HCT116 (cell line): ENCODE results near the gene CDH23. TPM values are rescaled to one million over a fixed set of nuclear protein-coding genes. Genes with fewer than 3 reads are reported as not detected.

Experiments
- ATAC-seq: fragments of 200-7000 bp; cut with Tn5 transposase; 2 replicates; pipeline ENCODE4 v1.9.1; 2020; ENCODE audit warnings: mild to moderate bottlenecking, moderate library complexity
- BruUV-seq: library from RNA; stranded (reverse); fragments of 400-500 nt; replicated peaks from 2 replicates; lab custom pipeline; 2021; lab: Mats Ljungman, UMichigan
- CTCF ChIA-PET: fragments of 300-600 bp; sonication (Branson Sonifier 250); formaldehyde crosslinking; loops from one replicate; lab custom pipeline; 2021; ENCODE audit warnings: antibody characterized with exemption; lab: Charles Lee
- POLR2A ChIA-PET: fragments of 300-600, 350-600 bp; sonication (Branson Sonifier 250); formaldehyde crosslinking; loops from one replicate; lab custom pipeline; 2021; ENCODE audit warnings: antibody characterized with exemption; lab: Charles Lee
- RAD21 ChIA-PET, 2 experiments: fragments of 300-600 bp; sonication (Branson Sonifier 250); formaldehyde crosslinking; loops; one replicate each; lab custom pipeline; 2023; ENCODE audit warnings: low total read pairs in 2 of 2; ENCODE audit not compliant: uncharacterized antibody in 2 of 2, unreplicated experiment in 2 of 2, low non-redundant PET in 1 of 2; lab: Charles Lee
- DNase-seq: peaks from one replicate; pipeline ENCODE4 v3.0.0-alpha.2; 2010; ENCODE audit warnings: low read depth, low spot score
- H2AFZ ChIP-seq: fragments of 200-600 bp; shearing (Covaris generic), sonication (generic); 2 replicates; pipeline ENCODE4 v1.6.1; 2017; ENCODE audit warnings: low read depth, mixed run types, mixed read lengths, antibody characterized with exemption, low read length; ENCODE audit not compliant: poor library complexity, severe bottlenecking
- H3K27ac ChIP-seq: 2 replicates; pipeline ENCODE4 v1.5.1; 2012; ENCODE audit warnings: low read depth, low read length
- H3K27me3 ChIP-seq: fragments of 200-600 bp; sonication (generic); 2 replicates; pipeline ENCODE4 v1.6.1; 2016; ENCODE audit warnings: mixed run types, low read length, mixed read lengths; ENCODE audit not compliant: insufficient read depth
- H3K36me3 ChIP-seq, 2 experiments: fragments of 200-500 bp in 1 of 2; fragments of 200-600 bp in 1 of 2; sonication (Bioruptor generic) in 1 of 2; sonication (generic) in 1 of 2; 2 replicates each; pipeline versions ENCODE4 v1.5.1 to v1.6.1; 2014 to 2016; ENCODE audit warnings: low read length in 2 of 2, inconsistent platforms in 1 of 2, mixed read lengths in 1 of 2, mixed run types in 1 of 2; ENCODE audit not compliant: insufficient read depth in 2 of 2, control insufficient read depth in 1 of 2
- H3K4me1 ChIP-seq, 2 experiments: fragments of 200-600 bp in 1 of 2; sonication (generic) in 1 of 2; 2 replicates each; pipeline versions ENCODE4 v1.5.1 to v1.6.1; 2012 to 2017; ENCODE audit warnings: low read length in 2 of 2, inconsistent platforms in 1 of 2, mild to moderate bottlenecking in 1 of 2, mixed read lengths in 1 of 2, mixed run types in 1 of 2, moderate library complexity in 1 of 2; ENCODE audit not compliant: insufficient read depth in 2 of 2, control insufficient read depth in 1 of 2
- H3K4me2 ChIP-seq: fragments of 200-600 bp; sonication (generic); 2 replicates; pipeline ENCODE4 v1.6.1; 2017; ENCODE audit warnings: mixed run types, low read length, mixed read lengths
- H3K4me3 ChIP-seq, 2 experiments: fragments of 200-600 bp in 1 of 2; sonication (generic) in 1 of 2; replicated peaks in 1 of 2; 2 replicates each; pipeline ENCODE4 v1.5.1; 2011 to 2016; ENCODE audit warnings: low read length in 2 of 2, control low read depth in 1 of 2, low read depth in 1 of 2, mild to moderate bottlenecking in 1 of 2, mixed read lengths in 1 of 2, mixed run types in 1 of 2
- H3K79me2 ChIP-seq: fragments of 200-600 bp; sonication (generic); 2 replicates; pipeline ENCODE4 v1.6.1; 2017; ENCODE audit warnings: mild to moderate bottlenecking, mixed run types, low read length, moderate library complexity, mixed read lengths; ENCODE audit not compliant: insufficient read depth
- H3K9ac ChIP-seq: fragments of 200-600 bp; sonication (generic); 2 replicates; pipeline ENCODE4 v1.6.1; 2016; ENCODE audit warnings: low read length, mixed read lengths
- H3K9me2 ChIP-seq: fragments of 200-600 bp; sonication (generic), shearing (Covaris generic); 2 replicates; pipeline ENCODE4 v1.6.1; 2017; ENCODE audit warnings: mixed run types, mild to moderate bottlenecking, moderate library complexity; ENCODE audit not compliant: insufficient read depth
- H3K9me3 ChIP-seq, 2 experiments: fragments of 200-500 bp in 1 of 2; fragments of 200-600 bp in 1 of 2; sonication (Bioruptor generic) in 1 of 2; sonication (generic) in 1 of 2; 2 replicates each; pipeline ENCODE4 v1.6.1; 2014 to 2017; ENCODE audit warnings: low read length in 2 of 2, mixed read lengths in 2 of 2, inconsistent platforms in 1 of 2, low read depth in 1 of 2, mild to moderate bottlenecking in 1 of 2, mixed run types in 1 of 2, moderate library complexity in 1 of 2; ENCODE audit not compliant: control insufficient read depth in 1 of 2, insufficient read depth in 1 of 2
- H4K20me1 ChIP-seq: fragments of 200-600 bp; sonication (generic), shearing (Covaris generic); 2 replicates; pipeline ENCODE4 v1.6.1; 2017; ENCODE audit warnings: mixed run types, mild to moderate bottlenecking, moderate library complexity; ENCODE audit not compliant: insufficient read depth
- EGR1 ChIP-seq: IDR thresholded peaks from 2 replicates; pipeline ENCODE4 v1.6.1; 2012; ENCODE audit warnings: low read depth
- ELF1 ChIP-seq: IDR thresholded peaks from 2 replicates; pipeline ENCODE4 v1.6.1; 2012; ENCODE audit warnings: low read depth, borderline replicate concordance
- EZH2 ChIP-seq: fragments of 200-600 bp; sonication (generic); IDR thresholded peaks from 2 replicates; pipeline ENCODE4 v1.6.1; 2017; ENCODE audit warnings: antibody characterized with exemption, mixed run types
- EZH2phosphoT487 ChIP-seq: fragments of 200-600 bp; IDR thresholded peaks from 2 replicates; pipeline ENCODE4 v1.6.1; 2018; ENCODE audit warnings: antibody characterized with exemption, borderline replicate concordance
- POLR2AphosphoS5 ChIP-seq: IDR thresholded peaks from 2 replicates; pipeline ENCODE4 v1.6.1; 2011; ENCODE audit warnings: mild to moderate bottlenecking, low read depth, low read length, moderate library complexity
- SIN3A ChIP-seq: IDR thresholded peaks from 2 replicates; pipeline ENCODE4 v1.6.1; 2012; ENCODE audit warnings: low read depth
- SP1 ChIP-seq: IDR thresholded peaks from 2 replicates; pipeline ENCODE4 v1.6.1; 2012; ENCODE audit warnings: low read depth
- YY1 ChIP-seq: IDR thresholded peaks from 2 replicates; pipeline ENCODE4 v1.6.1; 2011; ENCODE audit warnings: low read length, low read depth, moderate library complexity, mild to moderate bottlenecking; ENCODE audit not compliant: insufficient replicate concordance; ENCODE audit errors: extremely low read depth
- ZFX ChIP-seq: fragments of 450-650 bp; IDR thresholded peaks from 2 replicates; pipeline ENCODE4 v1.6.1; 2017
- intact Hi-C: fragments of 100-400 bp; cut with micrococcal nuclease; formaldehyde crosslinking; loops from 2 replicates; pipeline ENCODE4 v1.10.0; 2022
- total RNA-seq: library from RNA; stranded (reverse); gene quantifications from one replicate; pipeline ENCODE4 v1.2.1, GENCODE V29; 2021; ENCODE audit not compliant: unreplicated experiment
- TF ChIP-seq, protein P1 (sequence below): IDR thresholded peaks from 2 replicates; pipeline ENCODE4 v1.6.1; 2011; ENCODE audit warnings: mild to moderate bottlenecking, low read length, moderate library complexity; ENCODE audit not compliant: insufficient replicate concordance; ENCODE audit errors: extremely low read depth
- TF ChIP-seq, protein P2 (sequence below): IDR thresholded peaks from 2 replicates; pipeline ENCODE4 v1.6.1; 2012; ENCODE audit warnings: low read depth

The CDH23 gene
- total RNA-seq, 1 experiment from 2014 or later: not detected

DNA sequence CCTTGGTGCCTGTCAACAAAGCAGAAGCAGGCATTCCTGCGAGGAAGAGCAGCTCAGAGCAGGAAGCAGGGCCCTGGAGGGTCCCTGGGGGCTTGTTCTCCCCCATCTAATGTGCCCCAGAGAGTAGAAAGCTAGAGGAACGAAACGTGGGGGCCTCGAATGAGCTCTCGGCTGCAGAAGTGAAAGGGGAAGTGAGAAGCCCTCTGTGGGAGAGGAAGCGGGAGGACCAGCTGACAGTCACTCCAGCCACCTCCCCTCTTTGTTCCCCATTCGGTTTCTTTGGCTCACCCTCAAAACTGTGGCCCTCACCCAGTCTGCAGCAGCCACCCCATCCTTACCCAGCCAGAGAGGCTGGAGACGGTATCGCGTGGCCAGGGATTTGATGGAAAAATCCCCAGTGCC lies 297.8 kb downstream of the CDH23 start:
- intact Hi-C loops: no loop called here
- CTCF ChIA-PET: interaction anchor here (4.7 kb wide), 1 partner anchor 311 kb away, joined by 32 read pairs; no protein-coding TSS in a partner anchor
- DNase-seq: no peak

More for the DNA sequence above, 297.8 kb downstream of the CDH23 start:
- Histone ChIP-seq H3K4me2 (no peak overlapping the region), H3K79me2 (no peaks in the 10 kb centered on the region), H3K4me1 (peaks cover 0 to 8% of the 10 kb centered on the region in 2 experiments; a peak in 1 of 4 replicates), H3K9me2 (no peaks in the 10 kb centered on the region), H3K36me3 (no peaks in the 10 kb centered on the region), H4K20me1 (no peaks in the 10 kb centered on the region), H3K27ac (no peak overlapping the region), H3K9ac (no peak overlapping the region), H3K4me3 (no peak overlapping the region), H2AFZ (no peak overlapping the region), H3K27me3 (no peaks in the 10 kb centered on the region), H3K9me3 (no peaks in the 10 kb centered on the region)
- ChIA-PET POLR2A (no interaction called here), RAD21 (no interaction called here)
- BruUV-seq: no TSS peak
- no peak for ATAC-seq
- TF ChIP-seq SIN3A (no peak), SP1 (no peak), EZH2 (no peak), EZH2phosphoT487 (no peak), ZFX (no peak), ELF1 (no peak), YY1 (no peak), POLR2AphosphoS5 (no peak), EGR1 (no peak)
- TF ChIP-seq, protein P1, sequence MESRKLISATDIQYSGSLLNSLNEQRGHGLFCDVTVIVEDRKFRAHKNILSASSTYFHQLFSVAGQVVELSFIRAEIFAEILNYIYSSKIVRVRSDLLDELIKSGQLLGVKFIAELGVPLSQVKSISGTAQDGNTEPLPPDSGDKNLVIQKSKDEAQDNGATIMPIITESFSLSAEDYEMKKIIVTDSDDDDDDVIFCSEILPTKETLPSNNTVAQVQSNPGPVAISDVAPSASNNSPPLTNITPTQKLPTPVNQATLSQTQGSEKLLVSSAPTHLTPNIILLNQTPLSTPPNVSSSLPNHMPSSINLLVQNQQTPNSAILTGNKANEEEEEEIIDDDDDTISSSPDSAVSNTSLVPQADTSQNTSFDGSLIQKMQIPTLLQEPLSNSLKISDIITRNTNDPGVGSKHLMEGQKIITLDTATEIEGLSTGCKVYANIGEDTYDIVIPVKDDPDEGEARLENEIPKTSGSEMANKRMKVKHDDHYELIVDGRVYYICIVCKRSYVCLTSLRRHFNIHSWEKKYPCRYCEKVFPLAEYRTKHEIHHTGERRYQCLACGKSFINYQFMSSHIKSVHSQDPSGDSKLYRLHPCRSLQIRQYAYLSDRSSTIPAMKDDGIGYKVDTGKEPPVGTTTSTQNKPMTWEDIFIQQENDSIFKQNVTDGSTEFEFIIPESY: no peak
- TF ChIP-seq, protein P2, sequence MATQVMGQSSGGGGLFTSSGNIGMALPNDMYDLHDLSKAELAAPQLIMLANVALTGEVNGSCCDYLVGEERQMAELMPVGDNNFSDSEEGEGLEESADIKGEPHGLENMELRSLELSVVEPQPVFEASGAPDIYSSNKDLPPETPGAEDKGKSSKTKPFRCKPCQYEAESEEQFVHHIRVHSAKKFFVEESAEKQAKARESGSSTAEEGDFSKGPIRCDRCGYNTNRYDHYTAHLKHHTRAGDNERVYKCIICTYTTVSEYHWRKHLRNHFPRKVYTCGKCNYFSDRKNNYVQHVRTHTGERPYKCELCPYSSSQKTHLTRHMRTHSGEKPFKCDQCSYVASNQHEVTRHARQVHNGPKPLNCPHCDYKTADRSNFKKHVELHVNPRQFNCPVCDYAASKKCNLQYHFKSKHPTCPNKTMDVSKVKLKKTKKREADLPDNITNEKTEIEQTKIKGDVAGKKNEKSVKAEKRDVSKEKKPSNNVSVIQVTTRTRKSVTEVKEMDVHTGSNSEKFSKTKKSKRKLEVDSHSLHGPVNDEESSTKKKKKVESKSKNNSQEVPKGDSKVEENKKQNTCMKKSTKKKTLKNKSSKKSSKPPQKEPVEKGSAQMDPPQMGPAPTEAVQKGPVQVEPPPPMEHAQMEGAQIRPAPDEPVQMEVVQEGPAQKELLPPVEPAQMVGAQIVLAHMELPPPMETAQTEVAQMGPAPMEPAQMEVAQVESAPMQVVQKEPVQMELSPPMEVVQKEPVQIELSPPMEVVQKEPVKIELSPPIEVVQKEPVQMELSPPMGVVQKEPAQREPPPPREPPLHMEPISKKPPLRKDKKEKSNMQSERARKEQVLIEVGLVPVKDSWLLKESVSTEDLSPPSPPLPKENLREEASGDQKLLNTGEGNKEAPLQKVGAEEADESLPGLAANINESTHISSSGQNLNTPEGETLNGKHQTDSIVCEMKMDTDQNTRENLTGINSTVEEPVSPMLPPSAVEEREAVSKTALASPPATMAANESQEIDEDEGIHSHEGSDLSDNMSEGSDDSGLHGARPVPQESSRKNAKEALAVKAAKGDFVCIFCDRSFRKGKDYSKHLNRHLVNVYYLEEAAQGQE: no peak
